Measurements from ENCODE around the gene KLHL20. TPM values are rescaled to one million over a fixed set of nuclear protein-coding genes. Genes with fewer than 3 reads are reported as not detected.
"Not testable (repeated sequence)": the region's sequence is repeated elsewhere in the genome, so short reads cannot be mapped to it uniquely, and the experiment has no call there.

KLHL20 gene
- total RNA-seq, 1 donor from 2014 or later, result 39.0 TPM

DNA sequence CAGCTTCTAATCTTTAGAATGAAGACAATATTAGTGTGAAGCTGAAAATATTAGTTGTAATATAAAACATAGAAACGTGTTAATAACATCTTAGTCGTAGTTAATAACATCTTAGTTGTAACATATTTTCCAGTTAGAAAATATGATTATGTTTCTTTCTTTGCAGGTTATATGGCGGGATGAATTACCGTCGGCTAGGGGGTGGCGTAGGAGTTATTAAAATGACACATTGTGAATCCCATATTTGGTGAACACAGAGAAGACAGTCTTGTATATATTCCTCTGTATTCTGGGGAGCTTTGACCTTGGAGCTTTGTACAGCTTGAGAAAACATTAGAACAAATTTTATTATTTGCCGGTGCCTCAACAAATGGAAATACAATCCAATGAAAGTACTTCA, 70.2 kb downstream of the KLHL20 start:
- DNase-seq (ENCODE audit: low read depth), result no peak
- Histone ChIP-seq H3K36me3 (ENCODE audit: control insufficient read depth, insufficient read depth, low read length) (peaks cover 7% of the 10 kb centered on the region), H3K4me3 (ENCODE audit: low read depth, low read length) (no peak overlapping the region), H3K27me3 (ENCODE audit: control insufficient read depth, insufficient read depth, low read length) (no peaks in the 10 kb centered on the region)
- no peak for FAIRE-seq
- TF ChIP-seq, protein P1, sequence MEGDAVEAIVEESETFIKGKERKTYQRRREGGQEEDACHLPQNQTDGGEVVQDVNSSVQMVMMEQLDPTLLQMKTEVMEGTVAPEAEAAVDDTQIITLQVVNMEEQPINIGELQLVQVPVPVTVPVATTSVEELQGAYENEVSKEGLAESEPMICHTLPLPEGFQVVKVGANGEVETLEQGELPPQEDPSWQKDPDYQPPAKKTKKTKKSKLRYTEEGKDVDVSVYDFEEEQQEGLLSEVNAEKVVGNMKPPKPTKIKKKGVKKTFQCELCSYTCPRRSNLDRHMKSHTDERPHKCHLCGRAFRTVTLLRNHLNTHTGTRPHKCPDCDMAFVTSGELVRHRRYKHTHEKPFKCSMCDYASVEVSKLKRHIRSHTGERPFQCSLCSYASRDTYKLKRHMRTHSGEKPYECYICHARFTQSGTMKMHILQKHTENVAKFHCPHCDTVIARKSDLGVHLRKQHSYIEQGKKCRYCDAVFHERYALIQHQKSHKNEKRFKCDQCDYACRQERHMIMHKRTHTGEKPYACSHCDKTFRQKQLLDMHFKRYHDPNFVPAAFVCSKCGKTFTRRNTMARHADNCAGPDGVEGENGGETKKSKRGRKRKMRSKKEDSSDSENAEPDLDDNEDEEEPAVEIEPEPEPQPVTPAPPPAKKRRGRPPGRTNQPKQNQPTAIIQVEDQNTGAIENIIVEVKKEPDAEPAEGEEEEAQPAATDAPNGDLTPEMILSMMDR (IDR thresholded peaks at IDR 0.05; ENCODE audit: insufficient read depth, low read length, severe bottlenecking), result no peak

DNA sequence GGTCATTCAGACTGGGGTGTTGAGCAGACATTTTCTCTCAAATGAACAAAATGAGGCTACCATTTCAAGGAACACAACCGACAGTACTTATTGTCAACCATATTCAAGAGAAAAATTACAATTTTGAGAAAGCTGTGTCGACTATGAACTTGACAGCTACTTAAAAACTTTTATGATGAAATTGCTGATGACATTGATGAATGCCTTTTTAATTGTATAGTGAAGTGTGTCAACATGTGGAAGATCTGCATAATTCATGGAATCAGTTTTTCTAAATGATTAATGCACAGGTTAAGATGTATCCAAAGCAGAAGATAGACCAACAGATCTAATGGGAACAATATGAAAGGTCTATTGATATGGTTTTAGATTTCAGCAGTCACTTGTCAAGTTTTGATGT, 75.1 kb downstream of the KLHL20 start:
- Histone ChIP-seq H3K4me3 (ENCODE audit: low read depth, low read length) (no peak overlapping the region), H3K27me3 (ENCODE audit: control insufficient read depth, insufficient read depth, low read length) (no peaks in the 10 kb centered on the region), H3K36me3 (ENCODE audit: control insufficient read depth, insufficient read depth, low read length) (no peaks in the 10 kb centered on the region)
- DNase-seq (ENCODE audit: low read depth) (no peak), FAIRE-seq (no peak)
- TF ChIP-seq, protein P1 (IDR thresholded peaks at IDR 0.05; ENCODE audit: insufficient read depth, low read length, severe bottlenecking), result no peak

DNA sequence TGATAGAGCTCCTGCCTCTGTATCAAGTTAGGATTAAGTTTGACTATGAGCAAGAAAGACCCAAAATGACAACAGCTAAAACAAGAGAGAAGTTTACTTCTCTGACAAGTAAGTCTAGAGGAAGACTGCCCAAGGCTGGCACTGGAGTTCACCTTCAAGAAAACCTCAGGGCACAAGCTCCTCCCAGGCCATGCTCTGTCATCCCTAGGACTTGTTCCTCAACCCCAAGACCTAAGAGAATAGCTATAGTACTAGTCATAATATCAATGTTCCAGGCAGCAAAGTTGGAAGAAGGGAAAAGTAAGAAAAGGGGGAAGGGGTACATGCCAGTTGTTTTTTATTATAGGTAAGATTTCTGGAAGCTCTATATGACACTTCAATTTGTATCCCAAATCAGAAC, 83.3 kb downstream of the KLHL20 start:
- DNase-seq (ENCODE audit: low read depth) (peak; percentile 27), FAIRE-seq (no peak)
- Histone ChIP-seq H3K36me3 (ENCODE audit: control insufficient read depth, insufficient read depth, low read length) (no peaks in the 10 kb centered on the region), H3K27me3 (ENCODE audit: control insufficient read depth, insufficient read depth, low read length) (no peaks in the 10 kb centered on the region), H3K4me3 (ENCODE audit: low read depth, low read length) (no peak overlapping the region)
- TF ChIP-seq, protein P1 (IDR thresholded peaks at IDR 0.05; ENCODE audit: insufficient read depth, low read length, severe bottlenecking), result no peak

DNA sequence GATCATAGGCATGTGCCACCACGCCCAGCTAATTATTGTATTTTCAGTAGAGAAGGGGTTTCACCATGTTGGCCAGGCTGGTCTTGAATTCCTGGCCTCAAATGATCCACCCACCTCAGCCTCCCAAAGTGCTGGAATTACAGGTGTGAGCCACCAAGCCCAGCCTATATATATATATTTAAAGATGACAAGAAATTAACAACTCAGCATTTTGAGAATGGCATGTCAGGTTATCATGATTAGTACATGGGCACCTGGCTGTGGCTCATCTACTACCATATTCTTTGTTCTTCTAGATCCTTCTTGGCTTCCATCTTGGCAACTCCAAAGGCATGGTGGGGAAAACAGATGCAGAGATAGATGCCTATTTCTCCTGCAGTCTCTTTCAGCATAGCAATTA, 85.2 kb downstream of the KLHL20 start:
- H3K4me3 ChIP-seq (ENCODE audit: low read depth, low read length); FAIRE-seq; H3K27me3 ChIP-seq (ENCODE audit: control insufficient read depth, insufficient read depth, low read length); H3K36me3 ChIP-seq (ENCODE audit: control insufficient read depth, insufficient read depth, low read length); DNase-seq (ENCODE audit: low read depth): not testable (repeated sequence)

DNA sequence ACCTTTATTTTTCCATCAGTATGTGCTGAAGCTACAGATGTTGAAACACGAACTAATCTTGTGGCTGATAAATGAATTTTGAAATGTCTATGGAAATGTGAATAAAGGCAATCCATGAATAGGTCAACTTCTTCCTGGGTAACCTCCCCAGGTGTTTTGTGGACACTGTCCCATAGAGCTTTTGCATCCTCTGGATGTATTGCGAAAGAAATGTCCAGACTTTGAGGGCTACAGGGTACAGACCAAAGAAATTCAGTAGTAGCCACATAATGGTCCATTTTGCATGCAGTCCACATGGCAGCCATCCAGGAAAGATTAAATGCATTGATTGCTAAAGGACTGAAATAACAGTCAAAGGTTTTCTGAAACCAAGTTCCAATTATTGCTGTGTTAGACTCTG, 88.2 kb downstream of the KLHL20 start:
- no peak for DNase-seq (ENCODE audit: low read depth)
- FAIRE-seq, result no peak
- TF ChIP-seq, protein P1 (IDR thresholded peaks at IDR 0.05; ENCODE audit: insufficient read depth, low read length, severe bottlenecking), result no peak
- no peak overlapping the region for H3K4me3 ChIP-seq (ENCODE audit: low read depth, low read length)
- H3K27me3 ChIP-seq (ENCODE audit: control insufficient read depth, insufficient read depth, low read length), result no peaks in the 10 kb centered on the region
- H3K36me3 ChIP-seq (ENCODE audit: control insufficient read depth, insufficient read depth, low read length), result peaks cover 2% of the 10 kb centered on the region

DNA sequence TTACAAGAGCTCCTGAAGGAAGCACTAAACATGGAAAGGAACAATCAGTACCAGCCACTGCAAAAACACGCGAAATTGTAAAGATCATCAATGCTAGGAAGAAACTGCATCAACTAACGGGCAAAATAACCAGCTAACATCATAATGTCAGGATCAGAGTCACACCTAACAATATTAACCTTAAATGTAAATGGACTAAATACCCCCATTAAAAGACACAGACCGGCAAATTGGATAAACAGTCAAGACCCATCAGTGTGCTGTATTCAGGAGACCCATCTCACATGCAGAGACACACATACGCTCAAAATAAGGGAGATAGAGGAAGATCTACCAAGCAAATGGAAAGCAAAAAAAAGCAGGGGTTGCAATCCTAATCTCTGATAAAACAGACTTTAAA, 98.9 kb downstream of the KLHL20 start:
- not testable (repeated sequence) for FAIRE-seq; H3K27me3 ChIP-seq (ENCODE audit: control insufficient read depth, insufficient read depth, low read length); DNase-seq (ENCODE audit: low read depth); H3K4me3 ChIP-seq (ENCODE audit: low read depth, low read length); H3K36me3 ChIP-seq (ENCODE audit: control insufficient read depth, insufficient read depth, low read length)

DNA sequence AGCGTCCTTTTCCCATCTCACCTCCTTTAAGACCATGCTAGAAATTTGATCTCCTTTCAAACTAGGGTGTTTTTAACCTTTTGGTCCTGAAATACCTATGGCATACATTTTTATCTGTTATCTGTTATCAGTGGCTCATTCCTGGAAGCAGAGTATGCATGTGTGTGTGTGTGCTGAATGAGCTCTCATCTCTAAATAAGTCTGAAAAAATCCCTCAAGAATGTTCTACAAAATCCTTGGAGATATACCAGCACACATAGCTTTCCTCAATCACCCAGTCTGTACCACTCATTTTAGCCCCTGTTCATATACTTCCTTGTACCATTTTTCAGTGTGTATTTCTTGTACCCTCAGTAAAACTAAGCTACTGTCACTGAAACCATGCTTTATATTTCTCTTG, 103.7 kb downstream of the KLHL20 start:
- DNase-seq (ENCODE audit: low read depth), result no peak
- no peak for FAIRE-seq
- Histone ChIP-seq H3K36me3 (ENCODE audit: control insufficient read depth, insufficient read depth, low read length) (no peaks in the 10 kb centered on the region), H3K4me3 (ENCODE audit: low read depth, low read length) (no peak overlapping the region), H3K27me3 (ENCODE audit: control insufficient read depth, insufficient read depth, low read length) (no peaks in the 10 kb centered on the region)
- TF ChIP-seq, protein P1 (IDR thresholded peaks at IDR 0.05; ENCODE audit: insufficient read depth, low read length, severe bottlenecking), result no peak
